Superior temporal gyrus (tissue), 1 donor: Measurements from ENCODE around the gene RGS21.
A peak's percentile ranks its signal among the peaks of the same experiment; 100 is the strongest.

Experiments used
- DNase-seq: peaks from one replicate; pipeline ENCODE4 v3.0.0-alpha.2; 2016; ENCODE audit errors: extremely low spot score

RGS21 gene

DNA sequence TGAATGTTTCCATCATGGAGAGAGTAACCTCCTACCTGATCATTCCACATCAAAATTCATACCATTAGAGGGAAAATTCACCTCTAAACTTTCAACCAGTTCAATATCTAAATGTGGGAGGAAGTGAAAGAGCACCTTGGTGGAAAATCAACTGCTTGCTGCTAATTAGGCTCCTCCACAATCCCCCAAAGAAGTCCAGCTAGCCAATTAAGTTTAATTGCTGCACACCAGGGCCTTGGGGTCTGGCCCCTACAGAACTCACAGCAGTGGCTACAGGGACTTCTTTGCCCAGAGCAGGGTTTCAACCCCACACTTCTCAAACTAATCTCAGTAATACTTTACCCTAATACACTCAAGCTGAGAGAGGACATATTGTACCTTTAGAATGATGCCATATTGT, 62.1 kb downstream of the RGS21 start:
- DNase-seq = no peak

DNA sequence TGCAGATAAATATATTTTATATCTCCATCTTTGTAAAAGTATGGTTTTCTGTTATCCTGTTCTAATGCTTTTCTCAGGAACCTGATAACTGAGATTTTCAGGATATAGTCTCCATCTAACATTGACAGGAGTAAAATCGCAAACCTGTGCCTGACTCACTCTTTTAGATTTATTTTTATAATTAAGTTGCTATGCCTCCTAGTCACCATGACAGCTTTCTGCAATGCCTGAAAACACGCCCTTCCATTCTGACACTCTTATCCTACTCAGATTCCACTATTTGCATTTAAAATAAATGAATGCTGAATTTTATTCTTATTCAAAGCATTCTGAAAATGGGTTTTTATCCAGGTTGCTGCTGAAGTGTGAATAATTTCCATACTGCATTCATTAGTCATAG, 62.8 kb downstream of the RGS21 start:
- no peak for DNase-seq

DNA sequence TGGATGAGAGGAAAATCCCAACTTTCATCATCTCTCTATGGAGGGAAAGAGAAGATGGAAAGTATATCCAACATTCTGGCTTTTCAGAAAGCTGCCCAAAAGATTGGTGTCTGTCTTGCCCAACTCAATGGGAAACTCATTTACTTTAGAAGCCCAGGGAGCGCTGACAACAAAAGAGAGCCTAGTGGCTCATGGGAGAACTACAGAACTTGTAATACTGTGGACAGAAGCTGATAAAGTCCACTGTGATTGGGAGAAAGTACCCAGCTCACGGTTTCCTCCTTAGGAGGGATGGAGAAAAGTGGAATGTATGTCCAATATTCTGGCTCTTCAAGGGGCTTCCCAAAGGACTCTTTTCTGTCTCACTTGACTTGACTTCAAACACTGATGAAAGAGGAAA, 66.0 kb downstream of the RGS21 start:
- no peak for DNase-seq

DNA sequence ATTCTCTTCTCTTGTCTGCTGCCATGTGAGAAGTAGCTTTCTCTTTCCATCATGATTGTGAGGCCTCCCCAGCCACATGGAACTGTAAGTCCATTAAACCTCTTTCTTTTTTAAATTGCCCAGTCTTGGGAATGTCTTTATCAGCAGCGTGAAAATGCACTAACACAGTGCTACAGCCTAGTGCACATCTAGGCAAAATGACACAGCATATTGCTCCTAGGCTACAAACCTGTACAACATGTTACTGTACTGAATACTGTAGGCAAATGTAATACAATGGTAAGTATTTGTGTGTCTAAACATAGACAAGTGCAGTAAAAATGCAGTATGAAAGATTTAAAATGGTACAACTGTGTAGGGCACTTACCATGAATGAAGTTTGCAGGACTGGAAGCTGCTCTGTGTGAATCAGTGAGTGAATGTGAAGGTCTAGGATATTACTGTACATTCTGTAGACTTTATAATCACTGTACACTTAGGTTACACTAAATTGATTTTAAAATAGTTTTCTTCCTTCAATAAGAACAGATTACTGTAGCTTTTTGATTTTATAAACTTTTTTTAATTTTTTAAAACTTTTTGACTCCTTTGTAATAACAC, 69.4 kb downstream of the RGS21 start:
- DNase-seq = no peak

DNA sequence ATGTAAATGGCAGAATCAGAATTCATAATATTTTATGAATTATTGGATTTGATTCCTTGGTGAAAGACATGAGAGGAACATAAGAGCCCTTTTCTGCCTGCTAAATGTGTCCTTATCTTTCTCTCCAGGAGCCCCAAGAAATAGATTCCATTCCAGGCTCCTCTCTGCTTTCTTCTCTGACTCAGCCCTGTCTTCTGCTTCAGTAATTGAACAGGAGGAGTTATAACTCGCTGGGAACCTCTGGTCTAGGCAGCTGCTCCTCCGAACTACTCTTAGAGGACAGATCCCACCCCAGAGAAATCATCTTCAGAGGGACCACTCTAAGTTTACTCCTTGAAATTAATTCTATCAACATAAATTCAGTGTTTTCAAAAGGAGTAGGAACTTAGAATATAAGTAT, 78.4 kb downstream of the RGS21 start:
- DNase-seq = no peak

DNA sequence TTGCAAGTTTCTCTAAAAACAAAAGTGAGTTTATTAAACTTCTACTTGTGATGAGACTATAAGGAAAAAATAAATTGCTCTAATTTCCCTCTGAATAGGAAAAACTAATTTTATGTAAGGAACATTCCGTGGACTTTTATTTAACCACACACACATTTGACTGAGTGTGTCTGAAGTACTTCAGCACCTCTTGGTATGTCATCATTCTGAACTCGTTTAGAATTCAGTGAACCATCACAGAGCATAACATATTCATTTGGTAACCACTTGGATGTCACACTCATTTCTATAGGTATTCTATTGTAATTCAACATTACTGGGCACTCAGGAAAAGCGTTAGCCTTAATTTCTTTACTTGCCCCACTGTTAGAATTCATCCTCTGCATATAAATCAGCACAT, 79.1 kb downstream of the RGS21 start:
- no peak for DNase-seq

DNA sequence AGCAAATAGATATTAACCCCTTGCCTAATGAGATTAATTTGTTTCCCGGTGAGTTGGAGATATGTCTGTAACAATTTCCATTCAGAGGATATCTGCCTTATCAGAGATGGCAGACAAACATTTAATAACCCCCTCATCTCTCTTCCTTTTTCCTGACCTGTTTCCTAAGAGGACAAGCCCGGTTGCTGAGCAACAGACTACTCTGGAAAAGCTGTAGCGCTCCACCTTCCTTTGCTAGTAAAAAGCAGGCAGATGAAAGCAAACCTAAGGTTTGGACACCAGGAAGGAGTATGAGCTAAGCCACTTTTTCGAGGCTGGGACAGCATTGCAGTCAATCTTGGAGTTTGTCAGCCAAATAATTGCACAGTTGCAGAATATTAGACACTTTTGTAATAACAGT, 82.4 kb downstream of the RGS21 start:
- DNase-seq = no peak

DNA sequence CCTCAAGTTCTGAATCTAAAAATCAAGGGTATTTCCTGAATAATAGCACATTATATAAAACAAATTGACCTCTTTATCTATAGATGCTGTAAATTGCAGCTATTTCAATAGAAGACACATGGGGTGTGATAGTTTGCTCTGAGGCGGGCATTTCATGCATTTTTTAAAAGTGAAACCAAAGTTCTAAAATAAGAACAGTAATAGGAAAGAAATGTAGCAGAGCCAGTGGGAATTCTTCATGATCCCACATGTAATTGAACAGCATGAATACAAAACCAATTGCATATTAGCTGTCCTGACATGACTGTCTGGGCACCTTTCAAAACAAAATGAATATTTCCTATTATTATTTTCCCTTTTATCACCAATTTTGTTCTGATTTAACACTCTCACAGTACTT, 85.0 kb downstream of the RGS21 start:
- DNase-seq = no peak

DNA sequence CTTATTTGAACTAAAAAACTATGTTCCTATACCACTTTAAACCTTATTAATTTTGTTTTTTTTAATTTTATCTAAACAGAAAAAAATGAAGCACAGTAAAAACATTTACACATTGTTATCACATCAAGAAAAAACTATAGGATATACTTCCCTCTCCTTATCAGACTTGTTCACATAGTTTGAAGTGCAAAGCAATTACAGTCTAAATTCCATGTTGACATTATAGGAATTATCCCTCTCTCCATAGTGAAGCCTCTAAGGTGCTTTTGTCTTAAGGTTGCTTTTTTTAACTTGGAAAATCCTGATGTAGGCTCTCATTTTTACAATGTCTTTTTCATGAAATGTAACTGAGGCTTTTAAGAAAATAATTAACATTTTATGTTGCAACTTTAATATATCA, 85.8 kb downstream of the RGS21 start:
- DNase-seq = no peak

DNA sequence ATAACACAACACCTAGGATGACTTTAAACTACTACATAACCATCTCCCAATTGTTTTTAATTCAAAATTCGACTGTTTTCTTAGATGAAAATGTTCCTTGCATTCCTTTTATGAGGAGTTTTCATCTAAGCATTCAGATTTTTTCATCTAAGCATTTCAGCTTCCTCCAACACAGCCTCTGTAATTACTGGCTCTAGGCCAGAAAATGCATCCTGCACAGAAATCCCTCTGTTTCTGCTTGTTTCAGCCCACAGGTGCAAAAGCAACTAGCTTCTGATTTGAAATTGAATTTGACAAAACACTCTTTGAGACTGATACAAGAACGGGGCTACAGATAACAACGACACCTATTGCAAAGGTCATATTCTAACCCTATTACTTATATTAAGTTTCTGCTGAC, 90.4 kb downstream of the RGS21 start:
- peak; percentile 26 for DNase-seq
